Esophagus mucosa (tissue), 1 donor: ENCODE results near the gene FOXN3. TPM values are rescaled to one million over a fixed set of nuclear protein-coding genes. Genes with fewer than 3 reads are reported as not detected.

Experiments used
- ATAC-seq: fragments of 200-7000 bp; cut with Tn5 transposase; one replicate; pipeline ENCODE4 v1.9.1; 2020
- total RNA-seq: library from RNA; stranded (reverse); gene quantifications from one replicate; pipeline ENCODE4 v1.2.4, GENCODE V29; 2023
- donor health status: DM: yes; HTN: yes; CAD: no.

The FOXN3 gene
- total RNA-seq, 1 donor from 2014 or later, result 40.5 TPM

DNA sequence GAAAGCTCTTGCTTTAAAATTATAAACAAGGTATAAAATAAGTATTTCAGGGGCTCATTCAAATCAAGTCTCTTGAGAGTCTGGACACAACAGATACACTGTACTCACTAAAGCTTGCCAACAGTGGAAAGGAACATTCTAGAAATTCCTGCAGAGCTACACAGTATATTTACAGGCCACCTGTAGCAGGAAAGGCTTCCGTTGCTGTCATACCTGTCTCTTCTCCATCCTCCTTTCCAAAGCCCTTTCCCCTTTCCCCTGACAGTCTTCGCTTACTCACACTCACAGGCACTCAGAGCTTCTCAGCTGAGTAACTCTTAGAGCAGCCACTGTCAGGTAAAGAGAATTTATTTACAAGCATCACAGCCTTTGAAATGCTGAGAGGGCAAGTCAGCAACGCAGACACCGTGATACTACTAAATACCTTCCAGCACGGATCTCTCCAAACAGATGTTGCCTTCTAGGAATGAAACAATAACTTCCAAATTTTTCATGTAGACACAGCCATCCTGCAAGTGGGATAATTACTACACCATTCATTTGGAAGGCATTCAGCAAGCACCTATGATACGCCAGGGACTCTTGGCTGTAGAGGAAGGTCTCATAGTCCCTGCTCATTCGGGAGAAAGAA is 167.9 kb downstream of the FOXN3 start:
- ATAC-seq, result no peak

DNA sequence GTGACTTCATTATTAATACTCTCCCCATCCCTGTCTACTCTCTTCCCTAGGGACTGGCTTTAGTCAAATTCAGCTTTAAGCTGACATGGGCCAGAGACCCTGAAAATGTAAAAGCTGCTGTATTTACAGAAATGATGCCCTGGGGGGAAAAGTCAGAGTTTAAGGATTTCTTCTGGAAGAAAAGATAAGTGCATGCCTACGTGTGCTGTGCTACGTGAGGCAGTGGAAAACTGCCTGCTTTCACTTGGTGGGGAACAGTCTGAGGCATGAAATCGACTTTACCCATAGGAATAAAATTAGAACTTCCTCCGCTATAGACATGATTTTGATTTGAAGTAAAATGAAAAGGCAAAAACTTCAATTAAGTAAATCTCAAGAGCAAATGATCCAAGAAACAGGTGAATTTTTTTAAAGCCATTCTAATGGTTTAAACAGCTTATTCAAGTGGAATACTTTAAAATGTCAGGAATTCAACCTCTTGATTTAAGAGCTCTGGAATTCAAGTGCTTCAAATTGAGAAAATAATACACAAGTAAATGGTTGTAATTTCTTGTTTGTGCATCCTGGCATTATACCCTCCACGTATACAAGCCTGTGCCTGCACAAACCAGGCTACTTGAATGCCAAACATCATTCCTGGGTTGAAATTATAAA is 168.5 kb downstream of the FOXN3 start:
- no peak for ATAC-seq

DNA sequence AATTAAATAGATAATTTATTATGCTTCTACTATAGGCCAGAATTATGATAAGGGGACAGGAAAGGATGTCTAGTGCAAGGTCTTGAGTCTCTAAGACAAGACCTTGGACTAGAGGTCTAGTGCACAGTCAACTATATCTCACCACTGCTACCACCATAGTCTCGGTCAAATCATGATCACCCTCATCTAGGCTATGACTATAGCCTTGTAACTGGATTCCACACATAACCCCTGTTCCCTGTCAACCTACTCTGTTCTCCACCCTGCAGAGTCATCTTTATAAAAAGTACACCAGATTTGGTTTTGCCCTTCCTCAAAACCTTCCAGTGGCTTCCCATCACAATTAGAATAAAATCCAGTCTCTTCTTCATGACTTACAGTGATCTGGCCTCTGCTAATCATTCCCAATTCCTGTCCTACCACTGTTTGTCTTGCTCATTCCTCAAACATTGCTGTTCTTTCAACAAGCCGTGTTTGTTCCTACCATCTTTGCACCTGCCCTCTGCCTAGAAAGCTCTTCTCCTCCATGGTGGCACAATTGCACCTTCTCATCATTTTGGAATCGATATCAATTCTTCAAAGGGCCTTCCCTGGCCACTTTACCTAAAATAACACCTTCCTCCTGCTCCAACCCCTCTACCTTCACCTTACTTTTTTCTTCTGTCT is 169.4 kb downstream of the FOXN3 start:
- ATAC-seq, result no peak

DNA sequence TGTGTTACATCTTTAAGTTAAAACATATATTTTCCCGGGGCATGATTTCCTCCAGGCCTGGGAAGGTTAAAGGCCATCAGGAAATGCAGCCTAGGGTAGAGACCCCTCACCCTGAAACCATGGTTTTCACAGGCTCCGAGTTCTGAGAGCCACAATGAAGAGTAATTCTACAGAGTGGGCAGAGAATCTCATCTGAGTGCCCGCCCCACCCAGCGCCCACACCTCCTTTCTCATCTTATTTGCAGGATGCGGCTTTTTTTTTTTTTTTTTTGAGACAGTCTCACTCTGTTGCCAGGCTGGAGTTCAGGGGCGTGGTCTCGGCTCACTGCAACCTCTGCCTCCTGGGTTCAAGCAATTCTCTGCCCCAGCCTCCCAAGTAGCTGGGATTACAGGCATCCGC is 170.7 kb downstream of the FOXN3 start:
- ATAC-seq, result no peak

DNA sequence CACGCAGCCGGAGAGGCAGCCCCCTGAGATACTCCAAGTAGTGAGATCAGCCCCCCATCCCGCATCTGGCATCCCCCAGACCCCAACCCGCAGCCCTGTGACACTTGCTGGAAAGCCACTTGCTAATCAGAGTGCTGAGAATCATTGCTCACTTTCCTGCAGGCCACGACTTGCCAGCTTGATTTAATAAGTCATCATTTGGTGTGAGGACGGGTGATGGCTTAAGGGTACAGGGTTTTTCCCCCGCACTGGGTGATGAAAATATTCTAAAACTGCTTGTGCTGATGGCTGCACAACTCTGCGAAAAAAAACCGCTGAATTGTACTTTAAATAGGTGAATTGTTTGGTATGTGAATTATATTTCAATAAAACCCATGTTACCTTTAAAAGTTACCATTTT is 171.2 kb downstream of the FOXN3 start:
- peak; percentile 59 for ATAC-seq

DNA sequence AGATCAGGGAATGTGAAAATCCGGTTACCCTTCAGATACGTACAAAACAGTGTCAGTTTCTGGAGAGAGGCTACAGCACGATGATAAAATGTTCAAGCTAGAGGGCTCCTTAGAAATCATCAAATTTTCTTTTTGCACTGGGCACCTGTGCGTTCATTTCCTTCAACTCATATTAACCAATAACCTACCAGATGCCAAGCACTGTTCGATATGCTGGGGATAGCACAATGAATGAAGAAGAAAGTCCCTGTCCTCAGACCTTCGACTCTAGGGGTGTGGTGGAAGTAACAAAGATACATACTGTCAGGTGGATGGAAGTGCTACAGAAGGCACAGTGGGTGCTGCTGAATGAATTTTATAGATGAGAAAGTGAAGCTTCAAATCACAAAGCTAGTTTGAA is 172.3 kb downstream of the FOXN3 start:
- no peak for ATAC-seq

DNA sequence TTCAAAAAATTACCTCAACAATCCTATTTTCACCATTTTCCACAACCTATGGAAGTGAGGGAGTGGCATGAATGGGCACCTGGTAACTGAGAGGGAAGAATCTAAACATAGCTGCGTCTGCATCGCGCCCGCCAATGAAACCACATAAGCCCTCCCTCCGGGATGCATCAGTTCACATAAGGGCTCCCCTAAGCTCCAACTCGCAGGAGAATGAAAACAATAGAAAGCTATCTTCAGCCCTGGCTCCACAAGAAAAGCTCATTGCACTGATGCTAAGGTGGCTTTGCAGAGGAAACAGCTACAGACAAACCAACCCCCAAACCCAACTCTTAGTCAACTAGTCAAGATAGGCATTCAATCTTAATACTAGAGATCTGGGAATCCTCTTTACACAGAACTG is 173.3 kb downstream of the FOXN3 start:
- no peak for ATAC-seq

DNA sequence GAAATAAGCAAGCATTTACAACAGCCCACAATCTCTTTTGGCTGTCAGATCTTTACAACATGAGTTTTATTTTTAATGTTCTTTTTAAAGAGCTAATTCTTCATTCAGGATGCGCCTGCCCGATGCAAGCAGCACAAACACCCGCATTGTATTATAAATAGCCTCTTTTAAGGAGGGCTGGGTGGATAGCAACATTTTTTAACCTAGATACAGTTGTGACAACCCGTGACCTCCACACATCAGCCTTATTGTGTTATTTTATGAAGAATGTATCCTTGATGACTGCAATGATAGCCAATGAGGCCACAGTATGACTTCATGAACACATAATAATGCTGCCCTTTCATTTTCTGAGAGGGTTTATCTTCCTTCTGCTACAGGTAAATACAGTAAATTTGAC is 173.7 kb downstream of the FOXN3 start:
- ATAC-seq, result no peak

DNA sequence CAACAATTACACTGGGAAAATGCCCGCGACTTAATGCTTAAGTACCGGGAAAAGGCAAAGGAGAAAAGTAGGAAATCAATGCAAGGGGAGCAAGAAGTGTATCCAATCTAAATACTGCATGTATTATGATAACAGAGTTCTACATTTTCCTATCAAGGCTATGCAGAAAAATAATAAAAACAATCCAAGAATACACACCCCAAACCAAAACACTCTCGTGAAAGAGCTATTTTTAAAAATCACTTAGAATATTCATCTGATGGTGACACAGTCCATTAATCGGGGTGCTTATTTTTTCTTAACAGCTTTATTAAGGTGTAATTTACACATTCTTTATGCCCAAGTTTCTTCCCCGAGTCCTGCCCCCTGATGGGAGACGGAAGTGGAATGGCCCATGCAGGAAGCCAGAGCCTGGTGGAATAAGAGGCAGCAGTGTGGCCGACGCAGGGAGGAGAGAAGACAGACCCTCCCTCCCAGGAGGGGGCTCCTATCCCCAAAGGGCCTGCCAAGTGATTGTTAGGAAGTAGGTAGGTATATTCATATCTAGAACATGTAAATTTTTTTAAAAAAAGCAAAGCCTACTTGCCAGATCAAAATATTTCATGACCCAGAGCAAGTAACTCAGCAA is 174.3 kb downstream of the FOXN3 start:
- ATAC-seq, result no peak

DNA sequence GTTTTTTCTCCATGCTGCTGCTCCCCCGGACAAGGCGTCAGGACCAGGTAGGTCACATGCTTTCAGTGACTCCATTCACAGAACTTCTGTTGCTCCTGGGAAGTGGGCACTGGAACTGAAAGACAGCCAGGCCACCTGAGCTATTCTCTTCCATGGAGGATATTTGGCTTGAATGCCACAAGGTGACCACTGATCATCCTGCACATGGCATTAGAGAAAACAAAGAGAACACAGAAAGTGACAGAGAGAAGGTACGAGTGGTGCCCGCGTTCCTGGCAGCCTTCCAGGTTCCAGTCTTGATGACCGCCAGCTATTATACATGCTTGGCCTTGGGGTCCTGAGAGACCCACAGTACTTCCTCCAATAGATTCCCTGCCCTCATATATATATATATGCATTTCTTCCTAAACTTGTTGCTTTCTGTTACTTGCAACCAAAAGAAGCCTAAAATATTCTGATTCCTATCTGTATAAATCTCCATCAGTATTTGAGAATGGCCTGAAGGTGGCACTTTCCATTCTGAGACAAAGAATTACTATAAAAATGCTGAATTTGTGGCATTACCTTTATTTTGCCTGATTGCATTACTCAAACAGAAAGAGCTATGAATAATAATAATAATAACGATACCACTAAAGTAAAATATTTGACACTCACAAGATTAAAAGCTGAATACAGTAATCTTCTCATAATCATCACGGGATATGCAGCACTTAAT is 174.9 kb downstream of the FOXN3 start:
- ATAC-seq, result no peak

DNA sequence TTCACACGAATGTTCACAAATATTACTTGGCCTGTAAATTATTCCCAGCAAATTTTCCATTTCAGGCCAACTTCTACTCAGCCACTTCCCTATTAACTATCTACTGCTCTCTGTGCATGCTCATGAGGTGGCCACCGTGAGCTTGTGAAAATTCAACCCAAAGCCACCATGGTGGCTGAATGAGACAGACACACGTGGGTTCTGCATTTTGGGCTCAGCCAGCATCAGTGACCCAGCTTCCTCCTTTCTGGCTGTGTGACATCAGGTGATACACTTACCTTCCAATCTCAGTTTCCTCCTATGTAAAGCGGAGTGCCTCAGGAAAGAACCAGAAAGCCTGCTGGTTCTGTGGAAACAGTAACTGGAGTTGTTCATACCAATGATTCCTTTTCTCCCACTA is 175.8 kb downstream of the FOXN3 start:
- ATAC-seq, result no peak

DNA sequence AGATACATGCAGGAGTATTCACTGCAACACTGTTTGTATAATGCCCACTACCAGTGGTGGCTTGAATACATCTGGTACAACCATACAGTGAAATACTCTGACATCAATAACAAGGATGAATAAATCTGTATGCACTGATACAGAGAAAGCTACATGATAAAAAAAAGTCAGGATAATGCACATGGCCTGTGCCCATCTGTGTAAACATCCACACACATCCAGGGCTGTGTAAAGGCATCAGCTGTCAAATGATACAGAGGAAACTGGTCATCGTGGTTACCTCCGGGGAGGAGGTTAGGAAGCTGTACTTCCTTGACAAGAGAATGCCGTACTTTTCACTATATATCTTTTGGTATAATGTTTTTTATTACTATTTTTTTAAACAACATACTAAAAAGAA is 176.6 kb downstream of the FOXN3 start:
- ATAC-seq, result no peak

DNA sequence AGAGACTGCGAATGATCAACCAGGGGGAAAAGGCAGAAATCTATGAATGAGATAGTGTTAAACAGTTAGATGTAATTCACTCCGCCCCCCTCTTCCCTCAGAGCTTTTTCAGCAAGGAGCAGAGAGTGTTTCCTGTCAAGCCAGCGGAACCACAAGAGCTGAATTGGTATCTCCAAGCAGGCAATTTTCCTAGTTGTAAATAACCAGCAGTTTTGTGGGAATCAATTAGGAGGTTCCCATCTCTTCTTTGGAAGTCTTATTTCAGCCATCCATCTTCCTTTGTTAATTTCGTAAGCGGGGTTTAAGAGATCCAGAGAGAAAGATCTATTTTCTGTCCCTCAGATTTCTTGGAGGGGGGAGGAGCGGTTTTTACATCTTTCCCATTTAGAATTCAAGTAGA is 178.0 kb downstream of the FOXN3 start:
- no peak for ATAC-seq

DNA sequence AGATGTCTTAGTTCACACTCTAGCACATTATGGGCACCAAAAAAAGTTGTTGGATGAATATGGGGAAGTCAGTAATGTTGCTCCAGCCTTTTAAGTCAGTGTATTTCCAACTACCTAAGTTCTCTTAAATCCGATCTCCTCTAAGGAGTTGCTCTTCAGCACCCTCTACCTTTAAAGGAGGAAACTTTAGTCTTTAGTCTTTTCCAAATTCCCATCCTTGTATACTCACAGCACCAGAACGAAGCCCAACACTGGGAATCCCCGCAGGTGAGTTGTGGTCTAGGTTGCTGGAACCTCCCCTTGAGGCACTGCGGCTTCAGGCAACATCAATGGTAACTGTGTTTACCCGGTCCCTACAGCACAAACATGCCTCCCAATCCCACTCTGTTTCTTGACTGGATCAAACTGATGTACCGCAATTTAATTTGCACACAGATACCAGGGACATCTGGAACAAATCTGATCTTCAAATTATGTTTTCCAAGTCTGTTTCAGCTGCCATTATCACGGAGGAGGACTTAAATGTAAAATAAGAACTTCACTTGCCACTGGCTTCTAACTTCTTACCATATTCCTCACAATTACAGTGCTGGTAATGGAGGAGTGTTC is 179.0 kb downstream of the FOXN3 start:
- peak; percentile 46 for ATAC-seq

DNA sequence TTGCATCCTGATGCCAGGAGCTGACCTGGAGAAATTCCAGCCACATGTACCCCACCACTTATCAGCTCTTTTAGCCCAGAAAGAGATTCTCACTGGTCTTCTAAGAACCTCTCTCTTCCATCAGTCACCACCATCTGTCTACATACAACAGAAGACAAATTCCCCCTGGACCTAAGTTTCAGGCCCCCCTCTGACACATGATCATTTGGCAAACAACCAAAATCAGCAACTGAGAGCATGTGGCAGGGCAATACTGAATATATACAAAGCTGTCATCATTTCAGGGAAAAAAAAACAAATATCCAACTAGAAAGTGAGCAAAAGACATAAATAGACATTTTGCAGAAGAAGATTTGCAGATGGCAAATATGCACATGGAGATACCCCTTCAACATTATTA is 180.2 kb downstream of the FOXN3 start:
- ATAC-seq, result no peak

DNA sequence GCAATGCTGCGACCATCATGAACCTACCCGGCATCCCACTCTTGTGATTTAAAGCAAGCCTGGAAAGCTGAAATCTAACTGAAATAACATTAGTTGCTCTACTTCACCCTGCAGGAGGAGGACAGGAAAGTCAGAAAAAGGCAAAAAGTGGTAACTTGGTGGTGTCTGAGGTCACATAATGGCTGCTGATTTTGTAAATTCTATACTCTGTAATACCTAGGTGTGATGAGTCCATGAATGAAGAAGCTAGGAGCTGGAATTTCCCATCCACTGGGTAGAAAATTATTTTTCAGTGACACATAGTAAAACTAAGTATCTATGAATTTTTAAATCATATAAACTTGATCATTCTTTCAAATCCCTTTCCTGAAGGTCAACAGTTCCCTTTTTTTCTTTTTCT is 183.8 kb downstream of the FOXN3 start:
- ATAC-seq, result no peak

DNA sequence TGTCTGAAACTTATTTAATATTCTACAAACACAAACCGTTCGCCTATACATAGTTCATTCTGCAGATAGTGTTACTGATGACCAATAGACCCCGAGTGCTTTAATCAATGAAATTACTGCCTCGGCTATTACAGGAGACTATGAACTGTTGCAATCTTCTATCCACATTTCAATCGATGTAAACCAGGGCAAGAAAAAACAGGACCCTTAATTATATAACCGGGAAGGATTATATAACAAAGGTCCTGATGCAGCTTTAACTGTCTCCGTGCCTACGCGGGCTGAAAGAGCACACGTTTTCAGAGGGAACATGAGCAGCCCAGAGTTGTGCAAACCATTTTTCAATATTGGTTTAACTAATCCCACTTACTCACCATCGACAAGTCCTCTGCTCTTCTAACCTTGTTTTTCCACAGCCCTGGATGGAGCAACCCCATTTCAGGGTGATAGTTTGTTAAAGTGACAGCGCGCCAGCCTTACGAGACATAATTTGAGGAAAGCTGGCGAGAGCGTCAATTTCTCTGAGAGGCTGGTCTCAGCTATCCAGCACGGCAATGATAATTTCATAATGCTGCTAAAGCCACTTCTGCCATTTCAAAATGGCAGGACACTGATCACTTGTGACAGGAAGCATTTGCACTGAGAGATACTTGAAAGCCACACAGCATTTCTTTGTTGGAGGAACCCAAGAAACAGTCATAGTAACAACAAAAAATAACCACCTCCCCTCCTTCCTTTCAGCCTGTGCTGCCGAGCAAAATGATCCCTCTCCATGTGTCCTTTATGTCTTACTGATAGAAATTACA is 184.6 kb downstream of the FOXN3 start:
- peak; percentile 87 for ATAC-seq

DNA sequence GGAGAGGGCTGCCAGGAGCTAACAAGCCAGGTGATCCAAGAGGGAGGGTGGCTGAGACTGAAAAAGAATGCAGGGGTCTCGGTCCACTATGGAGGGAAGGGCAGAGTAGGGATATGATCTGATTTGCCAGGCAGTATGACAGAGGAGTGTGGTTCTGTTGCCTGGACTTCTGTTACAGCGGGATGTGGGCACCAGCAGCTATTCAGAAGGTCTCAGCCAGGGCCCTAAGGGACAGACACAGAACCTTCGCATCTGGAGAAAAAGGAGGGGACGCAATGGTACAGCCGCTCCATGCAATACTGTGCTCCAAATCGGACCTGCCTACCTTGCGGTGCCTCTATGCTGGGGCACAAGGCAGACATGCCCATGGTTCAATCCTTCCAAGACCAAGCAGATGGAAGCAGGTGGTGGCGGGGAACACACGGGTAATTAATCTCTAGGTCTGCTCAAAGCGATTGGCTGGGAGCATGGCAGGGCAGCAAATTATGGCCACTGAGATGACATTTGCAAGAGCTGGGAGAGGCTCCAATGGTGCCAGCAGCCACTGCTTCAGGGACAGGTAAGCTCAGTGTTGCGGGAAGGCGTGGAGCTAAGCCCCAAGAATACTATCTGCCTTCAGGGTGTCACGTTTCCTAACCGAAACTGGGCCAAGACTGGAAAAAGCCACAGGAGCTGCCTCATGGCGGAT is 185.5 kb downstream of the FOXN3 start:
- ATAC-seq, result peak; percentile 74

DNA sequence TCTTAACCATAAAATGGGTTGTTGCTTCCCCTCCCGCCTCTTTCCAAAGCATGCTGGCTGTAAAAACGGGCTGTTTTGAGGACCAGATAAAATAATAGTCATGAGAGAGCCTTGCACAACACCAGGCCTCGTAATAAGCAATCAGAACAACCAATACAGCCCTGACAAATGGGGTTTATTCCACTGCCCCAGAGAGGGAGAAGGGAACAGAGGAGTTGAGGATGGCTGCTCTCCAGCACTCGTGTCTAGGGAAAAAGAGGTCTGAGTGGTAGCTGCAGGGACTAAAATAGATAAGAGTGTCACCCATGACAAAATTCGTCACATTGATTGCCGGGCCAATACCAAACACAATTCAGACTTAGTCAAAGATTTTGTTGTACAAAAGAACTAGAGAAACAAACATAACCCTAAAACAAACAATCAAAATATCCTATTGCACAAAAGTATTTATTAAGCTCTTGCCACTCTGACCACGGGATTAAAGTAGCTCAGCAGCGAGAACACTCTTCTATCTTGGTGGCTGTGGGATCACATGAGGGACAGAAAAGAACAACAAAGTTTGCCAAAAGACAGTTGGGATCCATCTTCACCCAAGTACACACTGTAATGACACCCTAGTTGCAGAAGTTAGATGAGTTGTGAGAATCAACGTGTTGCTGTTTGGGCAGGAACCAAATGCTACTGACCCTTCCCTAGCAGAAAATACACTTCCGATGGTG is 188.0 kb downstream of the FOXN3 start:
- ATAC-seq, result no peak

DNA sequence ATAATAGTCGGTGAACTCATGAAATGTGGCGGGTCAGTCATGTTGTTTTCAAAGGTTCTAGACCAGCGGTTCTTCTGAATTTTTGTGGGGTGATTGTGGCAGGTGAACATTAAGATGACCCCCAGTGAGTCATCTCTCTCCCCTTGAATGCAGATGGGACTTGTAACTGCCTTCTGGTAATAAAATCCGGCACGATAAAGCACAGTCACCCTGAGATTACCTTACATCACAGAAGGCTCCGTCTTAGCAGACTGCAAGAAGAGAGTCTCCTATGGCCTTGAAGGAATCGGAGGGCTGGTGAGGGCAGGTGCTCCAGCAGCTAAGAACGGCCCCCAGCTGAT is 189.6 kb downstream of the FOXN3 start:
- no peak for ATAC-seq
